ENCODE results near the gene POLN.

The POLN gene

GRCh38 chr4:2082118-2082517 is 159.8 kb downstream of the POLN start:
- no peak for DNase-seq (ENCODE audit: low spot score)

GRCh38 chr4:2081540-2081939 is 160.4 kb downstream of the POLN start:
- DNase-seq (ENCODE audit: low spot score), result no peak

- no peak for DNase-seq (ENCODE audit: low spot score)
Measured at GRCh38 chr4:2080429-2081300, 161.3 kb downstream of the POLN start.

DNA sequence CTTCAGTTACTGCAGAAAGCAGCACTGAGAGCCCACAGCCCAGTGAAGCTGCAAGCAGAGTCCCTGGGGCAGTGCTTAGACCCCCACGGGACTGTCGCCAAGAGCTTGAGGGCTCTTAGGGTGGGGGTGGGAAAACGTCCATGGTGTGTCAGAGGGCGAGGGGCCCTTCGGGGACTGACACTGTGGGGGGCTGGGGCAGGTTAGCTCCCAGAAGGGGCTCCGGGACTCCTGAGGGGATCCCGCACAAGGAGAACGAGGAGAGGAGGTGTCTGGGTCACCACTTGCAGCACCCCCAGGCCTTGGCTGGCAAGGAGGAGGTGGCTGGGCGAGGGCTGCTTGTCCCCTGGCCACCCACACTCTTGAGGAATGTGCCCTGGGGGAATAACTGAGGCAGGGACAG is 162.0 kb downstream of the POLN start:
- no peak for DNase-seq (ENCODE audit: low spot score)

GRCh38 chr4:2079006-2079405 is 162.9 kb downstream of the POLN start:
- DNase-seq (ENCODE audit: low spot score), result no peak

- DNase-seq (ENCODE audit: low spot score), result no peak
Measured at GRCh38 chr4:2078584-2078983, 163.3 kb downstream of the POLN start.

DNA sequence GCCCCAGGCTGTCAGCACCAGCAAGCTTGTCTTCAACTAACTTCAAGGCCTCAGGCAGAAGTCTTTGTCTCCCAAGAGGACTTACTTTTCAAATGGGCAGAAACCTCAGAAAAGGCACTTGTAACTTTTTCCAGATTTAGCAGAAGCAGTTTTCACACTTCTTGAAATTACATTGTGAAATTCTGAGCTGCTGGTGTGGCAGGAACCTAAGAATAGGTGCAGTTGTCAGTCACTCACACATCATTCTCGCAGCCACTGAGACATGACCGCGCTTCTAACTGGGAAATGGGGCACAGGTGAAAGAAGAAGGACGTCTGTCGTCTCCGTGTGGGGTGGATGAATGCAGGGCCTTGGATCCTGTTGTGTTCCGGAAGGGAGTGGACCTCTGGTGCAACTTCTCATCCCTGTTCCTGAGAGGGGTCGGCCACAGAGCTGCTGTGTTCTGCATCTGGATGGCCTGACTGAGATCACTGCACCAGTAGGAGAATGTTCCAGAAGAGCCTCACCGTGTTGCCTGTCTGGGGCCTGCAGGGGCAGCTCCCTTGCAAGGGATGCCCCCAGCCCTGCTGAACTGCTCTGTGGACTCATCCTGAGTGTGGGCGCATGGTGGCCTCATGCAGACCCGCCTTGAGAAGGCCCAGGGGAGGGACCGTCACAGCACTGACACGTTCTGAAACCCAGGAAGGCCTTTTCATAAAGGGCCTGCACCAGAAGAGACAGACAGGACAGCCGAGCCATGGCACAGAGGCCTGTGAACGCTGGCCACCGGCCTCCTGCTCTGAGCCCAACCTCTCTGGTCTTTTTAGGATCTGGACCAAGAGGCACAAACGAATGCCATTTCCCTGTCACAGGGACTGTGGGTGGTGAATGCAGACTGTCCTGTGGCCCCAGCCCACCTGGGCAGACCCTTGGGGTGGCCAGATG is 164.1 kb downstream of the POLN start:
- no peak for DNase-seq (ENCODE audit: low spot score)

GRCh38 chr4:2076908-2077536 is 164.9 kb downstream of the POLN start:
- DNase-seq (ENCODE audit: low spot score), result no peak

- no peak for DNase-seq (ENCODE audit: low spot score)
Measured at GRCh38 chr4:2075987-2076907, 165.7 kb downstream of the POLN start.

GRCh38 chr4:2075171-2075986 is 166.5 kb downstream of the POLN start:
- DNase-seq (ENCODE audit: low spot score), result no peak

GRCh38 chr4:2074588-2074987 is 167.3 kb downstream of the POLN start:
- no peak for DNase-seq (ENCODE audit: low spot score)

DNA sequence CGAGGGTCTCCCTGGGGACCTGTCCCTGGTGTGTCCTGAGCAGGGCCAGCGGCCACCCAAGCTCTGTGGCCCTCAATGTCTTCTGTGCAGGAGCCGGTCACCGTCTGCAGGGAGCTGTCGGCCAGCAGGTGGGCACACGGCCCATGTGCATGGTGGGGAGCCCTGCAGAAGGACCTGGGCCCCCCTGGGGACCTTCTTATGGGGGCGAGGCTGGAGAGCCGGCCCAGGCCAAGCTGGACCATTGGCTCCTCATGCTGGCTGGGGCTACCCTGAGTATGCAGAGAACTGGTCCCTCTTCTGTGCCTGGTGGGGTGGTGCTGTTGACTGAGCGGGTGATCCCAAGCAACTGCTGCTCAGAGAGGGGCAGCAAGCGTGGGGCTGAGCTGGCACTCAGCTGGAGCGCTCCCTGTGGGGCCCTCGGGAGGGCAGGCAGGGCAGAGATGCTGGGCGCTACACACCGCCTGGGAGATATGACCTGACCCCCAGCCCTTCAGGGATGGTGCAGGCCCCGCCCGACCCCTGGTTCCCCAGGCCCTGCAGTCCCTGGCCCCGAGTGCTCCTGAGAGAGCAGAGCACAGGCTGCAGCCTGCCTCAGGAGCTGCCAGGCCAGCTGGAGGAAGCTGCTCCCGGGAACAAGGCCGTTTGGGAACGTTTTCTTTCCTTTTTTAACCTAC is 168.0 kb downstream of the POLN start:
- no peak for DNase-seq (ENCODE audit: low spot score)

- no peak for DNase-seq (ENCODE audit: low spot score)
Measured at GRCh38 chr4:2072971-2073807, 168.7 kb downstream of the POLN start.

GRCh38 chr4:2071912-2072867 is 169.7 kb downstream of the POLN start:
- no peak for DNase-seq (ENCODE audit: low spot score)

DNA sequence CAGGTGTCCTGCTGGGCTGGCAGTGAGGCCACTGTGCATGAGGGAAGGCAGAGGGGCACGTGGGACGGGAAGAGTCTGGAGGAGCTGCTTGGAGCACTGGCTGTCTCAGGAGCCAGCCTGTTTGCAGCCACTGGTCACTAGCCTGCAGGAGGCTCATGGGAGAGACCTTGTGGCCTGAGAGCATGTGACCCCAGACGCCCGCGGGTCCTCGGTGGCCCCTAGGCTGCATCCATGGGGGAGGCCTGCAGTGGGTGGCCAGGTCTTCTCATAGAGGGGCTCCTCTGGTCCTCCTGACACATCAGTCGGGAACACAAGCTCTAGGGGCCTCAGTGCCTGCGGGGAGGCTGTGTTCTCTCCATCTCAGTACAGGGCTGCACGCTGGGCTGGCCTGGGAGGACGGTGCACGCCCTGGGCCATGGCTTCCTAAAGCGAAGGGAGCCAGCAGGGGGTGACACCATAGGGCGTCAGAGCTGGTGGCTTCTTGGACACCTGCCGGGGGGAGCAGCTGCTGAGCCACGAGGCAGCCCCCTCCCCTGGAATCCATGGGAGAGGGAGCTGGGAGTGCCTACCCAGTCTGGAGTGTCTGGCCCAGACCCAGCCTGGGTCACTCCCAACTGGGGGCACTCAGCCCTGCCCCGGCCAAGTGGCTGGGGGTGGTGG is 170.5 kb downstream of the POLN start:
- DNase-seq (ENCODE audit: low spot score), result no peak

DNA sequence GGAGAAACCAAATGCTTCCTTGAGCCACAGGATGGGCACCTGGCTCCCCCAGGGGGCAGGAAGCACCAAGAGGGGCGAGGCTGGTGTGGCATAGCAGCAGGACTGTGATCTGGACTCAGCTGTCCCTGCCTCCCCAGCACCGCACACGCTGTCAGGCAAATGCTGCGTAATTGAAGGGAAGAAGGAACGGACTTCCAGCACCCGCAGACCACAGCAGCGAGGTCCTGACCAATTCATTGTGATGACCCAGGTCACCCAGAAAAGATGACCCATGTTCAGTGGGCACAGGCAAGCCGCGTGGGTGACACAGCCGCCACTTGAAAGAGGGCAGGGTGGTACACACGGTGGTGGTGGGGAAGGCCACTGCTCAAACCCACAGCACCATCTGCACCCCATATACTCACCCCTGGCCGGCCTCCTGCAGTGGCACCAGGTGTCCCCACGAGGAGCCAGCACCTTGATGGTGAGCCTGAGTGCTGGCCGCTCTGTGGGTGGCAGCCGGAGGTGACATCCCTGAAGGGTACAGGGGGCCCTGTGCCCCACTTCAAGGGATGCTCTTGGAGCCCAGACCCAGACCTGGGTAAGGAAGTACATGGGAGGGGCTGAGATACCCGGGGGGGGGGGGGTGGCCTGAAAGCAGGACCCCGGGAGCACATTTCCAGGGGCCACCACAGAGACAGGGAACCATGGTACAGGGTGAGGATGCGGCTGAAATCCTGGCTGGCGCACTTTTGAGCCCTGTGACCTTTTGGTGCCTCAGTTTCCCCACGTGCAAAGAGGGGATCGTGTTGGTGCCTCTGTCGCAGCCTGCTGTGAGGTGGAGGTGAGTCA is 171.3 kb downstream of the POLN start:
- DNase-seq (ENCODE audit: low spot score), result no peak
